CD4-positive, alpha-beta T cell treated with Interleukin-17A for 1 hour (primary cell): ENCODE data around the gene IL1RAPL2.
"Not testable (repeated sequence)": the region's sequence is repeated elsewhere in the genome, so short reads cannot be mapped to it uniquely, and the experiment has no call there.

Experiments used
- DNase-seq: peaks from one replicate; pipeline ENCODE4 v3.0.0-alpha.2; 2020

Gene IL1RAPL2

DNA sequence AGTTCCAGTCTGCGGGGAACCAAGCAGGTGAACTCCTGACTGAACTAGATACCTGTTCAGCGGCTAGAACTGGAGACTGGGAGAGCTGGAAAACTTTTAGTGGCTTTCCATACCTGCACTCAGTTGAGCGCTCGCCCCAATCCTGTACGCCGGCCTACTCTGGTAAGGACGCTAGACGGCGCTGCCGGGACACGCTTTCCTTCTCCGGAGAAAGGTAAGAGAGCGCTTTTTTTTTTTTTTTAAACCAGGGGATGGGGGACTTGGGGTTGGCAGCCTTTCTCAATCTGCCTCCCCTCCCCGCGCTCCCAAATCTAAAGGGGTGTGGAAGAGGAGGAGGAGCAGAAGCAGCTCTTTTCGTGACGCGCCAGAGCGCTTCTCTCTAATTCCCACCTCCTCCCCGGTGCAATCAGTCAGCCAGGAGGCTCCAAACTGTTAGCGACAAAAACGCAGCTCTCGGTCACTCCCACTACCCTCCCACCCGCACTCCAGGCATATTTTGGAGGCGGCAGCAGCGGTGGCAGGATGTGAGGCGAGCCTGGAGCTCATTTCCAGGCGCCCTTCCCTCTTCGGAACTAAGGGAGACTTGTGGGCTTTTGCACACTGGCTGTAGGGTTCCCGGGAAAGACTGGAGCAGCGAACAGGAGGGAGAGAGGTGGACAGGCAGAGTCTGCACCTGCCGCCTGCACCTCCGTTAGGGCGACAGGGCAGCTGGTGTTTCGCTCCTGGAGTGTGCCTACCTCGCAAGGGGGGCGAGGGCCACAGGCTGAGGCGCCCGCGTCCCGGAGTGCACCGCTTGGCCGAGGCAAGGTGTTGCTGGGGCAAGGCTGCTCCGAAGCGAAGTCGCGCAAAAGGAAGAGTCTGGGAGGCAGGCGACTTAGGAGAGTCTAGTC lies at the start of gene IL1RAPL2:
TSS of gene IL1RAPL2 (plus strand) at position 409 of the 890 bp plus-strand sequence.
- no peak for DNase-seq

DNA sequence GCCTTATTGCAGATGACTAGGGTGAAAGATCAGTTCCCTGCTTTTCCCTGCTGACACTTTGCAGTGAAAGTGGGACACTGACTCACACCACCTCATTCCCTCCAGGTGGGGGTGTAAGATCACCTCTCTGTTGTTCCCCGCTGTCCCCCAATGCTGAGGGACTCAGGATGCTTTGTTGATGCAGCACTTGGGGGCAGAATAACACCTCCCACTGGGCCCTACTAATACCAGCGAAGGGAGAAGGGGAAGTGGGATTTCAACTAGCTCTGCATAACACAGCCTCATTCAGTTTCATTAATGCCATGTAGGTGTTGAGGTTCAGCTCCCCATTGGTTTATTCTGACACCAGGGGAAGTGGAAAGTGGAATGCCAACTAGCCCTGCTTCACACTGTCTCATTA lies 43.6 kb upstream of the IL1RAPL2 start:
- DNase-seq, result no peak

DNA sequence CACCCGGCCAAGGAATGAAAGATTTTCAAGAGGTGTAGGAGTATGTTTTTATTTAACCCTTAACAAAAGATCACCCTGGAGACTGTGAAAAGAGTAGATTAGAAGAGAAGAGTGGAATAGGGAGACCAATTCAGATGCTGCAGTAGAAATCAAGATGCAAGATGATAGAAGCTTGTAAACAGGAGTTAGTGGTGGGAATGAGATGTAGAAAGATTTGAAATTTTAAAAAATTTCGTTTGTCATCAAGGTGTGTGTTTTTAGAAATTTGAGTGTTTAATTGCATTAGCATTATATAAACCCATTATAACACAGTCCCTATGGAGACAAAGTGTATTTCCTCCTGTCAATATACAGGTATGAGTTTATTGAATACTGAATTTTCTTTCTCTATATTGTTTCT lies 42.1 kb upstream of the IL1RAPL2 start:
- DNase-seq, result no peak

DNA sequence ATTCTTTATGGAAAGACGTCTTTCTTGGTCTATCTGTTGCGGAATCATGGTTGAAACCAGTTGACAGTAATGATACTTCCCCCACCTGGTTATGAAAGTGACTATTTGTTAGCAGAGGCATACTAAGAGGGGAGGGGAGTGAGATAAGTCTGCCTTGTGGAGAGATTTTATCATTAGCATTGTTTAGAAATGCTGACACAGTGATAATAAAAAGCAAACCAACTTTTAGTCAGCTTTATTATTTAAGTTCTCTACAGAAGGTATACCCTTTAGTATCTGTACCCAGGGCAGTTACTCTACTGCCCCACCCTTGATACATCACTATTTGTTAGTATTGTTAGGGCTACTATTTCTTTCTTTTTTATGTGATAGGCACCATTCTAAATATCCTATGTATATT lies 26.9 kb upstream of the IL1RAPL2 start:
- no peak for DNase-seq

DNA sequence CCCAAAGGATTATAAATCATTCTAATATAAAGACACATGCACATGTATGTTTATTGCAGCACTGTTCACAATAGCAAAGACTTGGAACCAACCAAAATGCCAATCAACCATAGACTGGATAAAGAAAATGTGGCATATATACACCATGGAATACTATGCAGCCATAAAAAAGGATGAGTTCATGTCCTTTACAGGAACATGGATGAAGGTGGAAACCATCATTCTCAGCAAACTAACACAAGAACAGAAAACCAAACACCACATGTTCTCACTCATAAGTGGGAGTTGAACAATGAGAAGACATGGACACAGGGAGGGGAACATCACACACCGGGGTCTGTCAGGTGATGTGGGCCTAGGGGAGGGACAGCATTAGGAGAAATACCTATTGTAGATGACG lies 23.6 kb upstream of the IL1RAPL2 start:
- not testable (repeated sequence) for DNase-seq

DNA sequence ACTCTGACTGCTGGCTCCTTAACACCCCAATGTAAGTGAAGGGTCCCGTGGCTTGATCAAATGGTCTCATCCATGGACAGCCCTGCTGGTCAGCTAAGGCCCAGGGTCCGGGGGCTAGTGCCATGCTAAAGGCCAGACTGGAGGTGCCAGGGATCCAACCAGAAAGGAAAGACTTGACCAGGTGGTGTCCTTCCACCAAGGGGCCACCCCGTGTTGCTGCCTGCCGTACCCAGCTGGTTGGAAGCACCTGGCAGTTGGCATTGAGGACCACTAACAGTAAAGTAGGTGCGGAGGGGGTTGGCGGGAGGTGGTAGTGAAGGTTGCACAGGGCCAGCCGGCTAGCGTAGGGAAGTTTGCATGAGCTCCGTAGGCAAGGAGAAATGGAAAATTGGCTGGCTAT lies 1.7 kb upstream of the IL1RAPL2 start:
- DNase-seq, result no peak

DNA sequence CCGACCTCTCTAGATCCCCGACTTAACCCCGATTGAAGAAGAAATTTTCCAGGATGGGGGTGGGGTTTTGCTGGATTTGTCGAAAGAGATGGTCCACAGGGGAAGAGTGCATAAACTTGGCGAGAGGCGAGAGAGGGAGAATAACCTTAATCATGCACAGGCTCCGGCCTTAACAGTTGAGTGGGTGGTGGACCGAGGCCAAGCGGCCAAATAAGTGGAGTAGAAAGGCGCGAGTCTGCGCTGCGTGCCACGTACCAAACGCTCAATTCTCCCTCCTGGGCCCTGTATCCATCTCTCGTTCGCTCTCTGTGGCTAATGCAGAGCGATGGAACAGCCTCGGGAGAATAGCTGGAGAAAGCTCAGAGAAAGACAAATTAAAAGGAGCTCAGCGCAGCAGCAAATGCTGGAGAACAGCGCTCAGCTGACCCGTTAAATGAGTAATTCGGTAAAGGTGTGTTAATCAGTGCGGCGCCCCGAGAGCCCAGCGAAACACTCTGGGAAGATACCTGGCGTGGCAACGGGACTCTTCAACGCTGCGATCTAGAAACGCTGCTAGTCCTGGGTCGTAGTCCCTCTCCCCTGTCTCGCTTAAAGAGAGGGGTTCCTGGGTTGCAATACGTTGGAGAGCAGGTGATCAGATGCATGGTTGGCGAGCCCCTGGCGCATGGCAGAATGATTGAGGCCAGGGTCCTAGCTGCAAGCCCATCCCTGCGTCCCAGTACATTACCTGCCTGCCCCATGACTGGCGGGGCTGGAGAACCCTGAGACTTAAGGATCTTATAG lies 887 bp upstream of the IL1RAPL2 start:
- no peak for DNase-seq

DNA sequence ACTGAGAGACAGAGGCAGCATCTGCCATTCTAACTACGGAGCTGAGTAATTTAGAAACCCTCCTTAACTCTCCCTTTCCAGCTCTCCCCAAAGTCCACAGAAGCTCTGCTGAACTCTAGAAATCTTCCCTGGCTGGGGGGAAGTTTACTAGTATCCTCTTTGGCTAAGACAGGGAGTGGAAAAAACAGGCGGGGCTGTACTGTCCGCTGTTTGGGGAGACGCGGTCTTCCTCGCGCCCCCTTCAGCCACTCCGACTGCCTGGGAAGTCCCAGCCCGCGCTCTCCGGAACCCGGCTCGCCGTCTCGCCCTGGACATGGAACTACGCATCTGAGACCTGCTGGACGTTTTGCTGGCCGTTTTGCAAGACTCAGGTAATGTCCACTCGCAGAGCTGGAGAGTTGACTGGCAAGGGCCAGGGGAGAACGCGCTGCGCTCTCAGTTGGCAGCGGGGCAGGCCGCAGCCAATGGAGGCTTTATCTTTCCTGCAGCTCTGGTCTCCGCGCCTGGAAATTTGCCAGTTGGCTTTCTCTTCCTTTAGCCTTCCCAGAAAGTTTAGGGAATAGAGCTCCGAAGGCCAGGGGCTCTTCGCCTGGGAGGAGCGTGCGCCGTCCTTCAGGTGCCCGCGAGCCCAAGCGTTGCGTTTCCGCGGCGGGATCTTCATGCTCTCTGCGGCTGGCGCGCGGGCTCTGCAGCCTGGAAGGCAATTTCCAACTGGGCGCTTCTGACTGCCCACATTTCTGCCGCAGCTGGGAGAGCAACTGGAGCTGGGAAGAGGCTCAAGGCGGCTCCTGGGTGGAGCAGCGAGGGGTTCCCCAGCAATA lies 892 bp downstream of the IL1RAPL2 start:
- no peak for DNase-seq

DNA sequence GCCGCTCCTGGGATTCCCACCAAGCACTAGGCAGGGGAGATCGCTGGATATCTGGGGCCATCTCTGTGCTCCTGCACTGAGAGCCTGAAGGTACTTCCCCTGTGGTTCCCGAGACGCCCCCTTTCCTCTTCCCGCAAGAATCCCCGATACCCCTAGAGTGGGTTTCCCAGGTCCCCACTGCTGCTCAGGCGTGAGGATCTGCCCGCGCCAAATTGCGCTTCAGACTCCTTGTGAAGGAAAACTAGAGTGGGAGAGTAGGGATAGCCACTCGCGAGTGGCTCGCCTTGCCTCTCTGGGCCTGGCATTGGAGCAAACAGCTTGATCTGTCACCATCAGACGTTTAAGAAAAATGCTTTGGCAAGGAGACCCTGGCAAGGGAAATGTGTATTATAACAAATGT lies 1.5 kb downstream of the IL1RAPL2 start:
- DNase-seq, result no peak

DNA sequence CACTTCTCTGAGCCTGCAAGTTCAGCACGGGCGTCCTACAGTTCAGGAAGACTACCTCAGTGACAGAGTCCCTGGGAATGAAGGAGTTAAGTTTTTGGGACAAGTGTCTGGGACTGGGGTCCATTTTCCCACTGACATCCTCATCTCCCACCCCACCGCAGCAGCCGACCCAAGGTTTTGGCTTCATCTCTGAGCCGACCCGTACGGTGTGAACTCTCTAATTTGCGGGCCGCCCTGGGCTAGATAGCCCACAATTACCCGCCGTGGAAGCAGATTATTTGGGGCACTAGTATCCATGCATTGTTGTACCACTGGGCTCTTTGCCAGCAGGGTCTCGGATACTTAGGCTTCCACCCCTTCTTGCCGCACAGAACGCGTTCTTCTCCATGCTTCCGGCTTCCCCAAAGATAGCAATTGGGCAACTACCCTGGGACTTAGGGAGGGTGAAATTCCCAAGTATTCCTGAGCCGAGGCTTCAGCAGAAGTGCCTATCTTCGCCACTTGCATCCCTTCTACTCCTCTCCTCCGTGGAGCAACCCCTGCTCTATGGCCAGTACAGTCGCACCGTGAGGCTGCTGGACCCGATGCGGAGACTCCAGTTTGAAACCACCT lies 2.4 kb downstream of the IL1RAPL2 start:
- no peak for DNase-seq

DNA sequence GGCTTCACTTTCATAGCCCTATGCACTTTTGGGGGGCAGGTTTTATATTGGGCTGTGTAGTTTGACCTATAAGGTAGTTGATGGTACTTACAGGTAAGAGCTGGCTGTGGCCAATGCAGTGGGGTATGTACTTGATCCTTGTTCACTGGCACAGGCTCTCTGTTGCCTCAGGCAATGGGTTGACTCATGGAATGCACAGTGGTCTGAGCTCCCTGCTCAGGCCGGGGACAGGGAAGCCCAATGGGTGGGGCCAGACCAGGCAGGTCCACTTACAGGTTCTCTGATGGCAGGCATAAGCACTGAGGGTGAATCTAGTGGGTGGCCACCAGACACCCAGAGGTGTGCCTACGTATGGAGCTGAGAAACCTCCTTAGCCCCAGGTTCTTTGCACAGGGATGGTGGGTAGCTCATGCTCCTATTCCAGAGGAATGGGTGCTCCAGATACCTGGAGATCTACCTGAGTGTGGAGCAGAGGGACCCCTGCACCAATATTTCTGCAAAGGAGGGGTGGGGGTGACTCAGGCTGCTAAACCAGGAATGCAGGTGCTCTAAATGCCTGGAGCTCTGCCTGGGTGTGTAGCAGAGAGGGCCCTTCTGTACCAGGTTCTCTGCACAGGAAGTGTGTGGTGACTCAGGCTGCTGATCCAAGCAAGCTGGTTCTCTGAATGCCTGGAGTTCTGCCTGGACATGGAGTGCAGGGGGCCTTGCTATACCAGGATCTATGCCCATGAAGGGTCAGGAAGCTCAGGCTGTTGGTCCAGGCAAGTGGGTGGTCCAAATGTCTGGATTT lies 52.3 kb downstream of the IL1RAPL2 start:
- no peak for DNase-seq

DNA sequence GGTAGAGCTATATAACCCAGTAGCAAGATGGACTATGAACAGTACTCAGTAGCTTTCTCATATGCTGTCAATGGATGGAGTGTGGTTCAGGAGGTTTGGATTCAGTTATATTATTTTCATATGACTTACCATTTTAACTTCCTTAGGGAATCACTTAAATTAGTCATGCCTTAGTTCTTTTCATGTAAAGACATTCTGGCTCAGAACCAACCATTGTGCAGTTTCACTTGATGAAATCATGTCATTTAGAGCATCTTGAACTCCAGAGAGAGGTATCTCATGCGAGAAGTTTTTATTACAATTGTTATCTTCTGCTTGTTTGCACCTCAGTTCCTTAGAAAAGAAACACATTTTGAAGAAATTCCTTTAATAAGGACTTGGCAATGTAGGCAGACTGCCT lies 55.8 kb downstream of the IL1RAPL2 start:
- DNase-seq, result no peak

DNA sequence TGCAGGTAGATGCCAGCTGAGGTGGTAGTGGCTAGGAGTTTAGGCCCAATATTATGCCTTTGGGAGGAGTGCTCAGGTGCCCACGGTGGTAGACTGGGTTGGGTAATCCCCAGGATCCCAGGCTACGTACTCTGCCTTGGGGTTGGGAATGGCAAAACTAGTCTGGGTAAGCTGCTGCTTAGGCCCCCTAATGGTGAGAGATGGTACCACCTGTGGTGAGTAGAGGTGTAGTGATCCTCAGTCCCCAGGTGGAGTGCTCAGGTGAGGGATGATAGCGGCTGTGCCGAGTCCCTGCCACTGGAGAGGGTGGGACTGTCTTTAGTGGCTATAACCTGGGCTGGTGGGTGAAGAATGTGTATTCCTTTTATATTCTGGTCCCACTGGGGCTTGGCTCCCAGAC lies 75.2 kb downstream of the IL1RAPL2 start:
- no peak for DNase-seq

DNA sequence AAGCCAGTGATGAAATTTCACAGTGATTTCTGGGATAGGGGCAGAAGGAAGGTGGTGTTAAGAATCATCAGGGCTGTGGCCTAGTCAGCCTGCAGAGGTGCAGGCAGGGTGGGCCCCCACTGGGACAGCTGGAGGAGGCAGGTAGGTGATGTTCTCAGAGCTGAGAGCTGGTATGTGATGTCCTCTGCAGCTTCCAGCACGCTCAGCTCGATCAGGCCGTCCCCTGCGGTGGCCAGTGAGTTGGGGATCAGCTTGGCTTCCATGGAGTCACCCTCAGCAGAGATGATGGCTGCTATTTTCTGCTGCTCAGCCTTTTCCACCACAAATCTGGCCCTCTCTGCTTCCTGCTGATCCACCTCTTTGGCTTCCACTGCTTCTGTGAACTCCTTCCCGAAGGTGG lies 81.1 kb downstream of the IL1RAPL2 start:
- DNase-seq, result no peak

DNA sequence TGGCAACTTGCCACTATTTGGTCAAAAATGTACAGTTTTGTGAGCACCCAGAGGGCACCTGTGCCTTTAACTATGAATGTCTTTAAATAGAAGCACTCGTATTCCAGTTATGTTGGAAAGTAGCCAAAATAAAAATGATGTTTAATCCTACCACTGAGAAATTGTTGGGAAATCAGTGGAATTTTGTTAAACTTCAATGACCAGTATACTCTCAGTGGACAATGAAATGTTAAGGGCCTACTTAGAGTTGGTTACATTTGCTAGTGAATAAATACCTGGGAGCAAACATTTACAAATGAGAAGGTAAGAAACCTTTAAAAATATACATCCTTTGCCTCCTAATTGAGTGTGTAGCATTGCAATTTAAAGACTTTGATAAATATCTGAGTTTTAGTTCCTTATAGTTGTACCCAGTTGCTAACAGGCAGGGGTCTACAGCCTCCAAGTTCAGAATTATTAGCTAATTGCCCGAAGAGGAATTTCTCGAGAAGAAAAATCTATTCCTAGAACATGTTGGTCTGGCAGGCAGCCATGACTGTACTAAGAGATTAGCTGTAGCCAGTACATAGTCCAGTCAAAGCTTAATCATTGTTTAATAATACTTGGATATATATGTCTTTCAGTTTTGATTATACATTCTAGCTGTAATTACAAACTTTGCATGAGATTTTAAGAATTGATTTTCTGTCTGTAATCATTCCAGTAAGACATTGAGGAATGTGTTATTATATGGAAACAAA lies 93.2 kb downstream of the IL1RAPL2 start:
- no peak for DNase-seq

DNA sequence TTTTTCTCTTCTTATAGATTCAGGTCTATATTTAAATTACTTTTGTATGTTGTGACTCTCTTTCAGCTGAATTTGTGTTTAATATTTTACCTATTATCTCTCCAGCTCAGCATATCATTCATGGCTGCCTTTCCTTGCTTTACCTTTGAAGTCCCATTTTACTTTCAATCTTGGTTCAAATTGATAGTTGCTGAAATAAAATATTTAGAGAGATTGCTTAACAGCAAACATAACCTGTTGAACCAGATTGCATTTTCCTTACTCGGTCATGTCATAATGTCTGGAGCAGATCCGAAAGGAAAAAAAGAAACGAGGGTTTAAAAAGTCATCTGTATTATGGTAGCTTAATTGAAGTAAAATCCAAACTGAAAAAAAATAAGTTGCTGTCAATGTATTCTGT lies 94.1 kb downstream of the IL1RAPL2 start:
- DNase-seq, result no peak

DNA sequence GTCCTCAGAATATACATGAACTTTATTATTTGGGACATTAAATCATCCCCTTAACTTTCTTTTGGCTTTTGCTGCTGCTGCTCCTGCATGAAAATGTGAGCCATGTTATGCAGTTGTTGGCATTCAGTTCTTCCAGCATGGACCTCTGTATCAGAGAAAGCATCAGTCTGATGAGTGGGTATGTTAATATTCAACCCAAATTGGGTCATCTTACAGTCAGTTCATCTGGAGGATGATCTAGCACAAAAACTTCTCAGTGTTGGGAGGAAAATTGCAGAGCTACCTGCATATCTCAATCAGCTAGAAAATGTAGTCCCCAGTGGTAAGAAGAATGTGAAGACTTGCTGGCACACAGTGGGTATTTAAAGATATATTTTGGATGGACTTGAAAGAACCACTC lies 96.7 kb downstream of the IL1RAPL2 start:
- DNase-seq, result no peak

DNA sequence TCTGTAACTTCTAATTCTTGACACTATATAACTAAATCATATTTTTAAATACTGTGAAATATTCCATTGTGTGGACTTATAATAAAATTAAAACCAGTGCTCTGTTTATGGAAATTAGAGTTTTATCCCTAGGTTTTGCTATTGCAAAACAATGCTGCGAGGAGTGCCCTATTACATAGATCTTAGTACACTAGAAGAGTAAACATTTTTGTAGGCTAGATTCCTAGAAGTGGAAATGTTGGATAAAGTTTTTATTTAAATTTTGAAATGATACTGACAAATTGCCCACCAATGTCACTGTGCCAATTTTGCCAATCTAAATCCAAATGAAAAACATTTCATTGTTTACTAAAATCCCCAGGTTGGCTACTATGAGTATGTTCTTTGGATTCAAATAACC lies 99.7 kb downstream of the IL1RAPL2 start:
- DNase-seq, result no peak

DNA sequence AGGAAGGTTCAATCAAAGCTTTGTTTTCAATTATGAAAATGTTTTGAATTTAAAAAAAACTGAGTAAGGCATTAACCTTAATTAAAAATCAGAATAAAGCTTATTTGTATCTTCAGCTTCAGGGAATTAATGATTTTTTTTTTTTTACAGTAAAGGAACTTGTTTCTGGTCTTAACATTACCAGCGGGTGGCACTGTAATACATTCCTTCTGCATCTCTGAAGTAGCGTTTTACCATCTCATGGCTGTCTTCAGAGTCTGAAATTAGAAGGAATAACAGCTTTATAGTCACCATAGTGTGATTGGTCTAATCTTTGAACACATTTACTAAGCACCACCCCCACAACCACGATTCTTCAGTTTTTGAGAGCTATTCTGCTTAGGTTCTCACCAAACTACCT lies 102.6 kb downstream of the IL1RAPL2 start:
- no peak for DNase-seq

DNA sequence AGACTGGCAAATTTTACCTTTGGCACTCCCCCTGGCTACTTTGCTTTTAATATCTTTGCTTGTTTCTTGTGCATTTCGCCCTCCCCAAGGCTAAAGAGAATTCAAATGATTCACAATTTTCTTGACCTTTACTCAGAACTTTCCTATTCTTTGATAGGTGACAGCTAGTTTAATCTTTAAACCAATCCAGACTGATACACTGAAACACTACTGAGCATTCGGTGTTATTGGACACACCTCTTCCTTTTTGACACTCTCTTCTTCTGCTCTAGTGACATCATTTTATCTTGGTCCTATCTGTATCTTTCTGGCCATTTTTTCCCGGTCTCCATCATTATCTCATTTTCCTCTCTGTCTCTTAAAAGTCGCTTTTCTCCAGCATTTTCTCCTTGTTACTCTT lies 103.1 kb downstream of the IL1RAPL2 start:
- DNase-seq, result no peak

DNA sequence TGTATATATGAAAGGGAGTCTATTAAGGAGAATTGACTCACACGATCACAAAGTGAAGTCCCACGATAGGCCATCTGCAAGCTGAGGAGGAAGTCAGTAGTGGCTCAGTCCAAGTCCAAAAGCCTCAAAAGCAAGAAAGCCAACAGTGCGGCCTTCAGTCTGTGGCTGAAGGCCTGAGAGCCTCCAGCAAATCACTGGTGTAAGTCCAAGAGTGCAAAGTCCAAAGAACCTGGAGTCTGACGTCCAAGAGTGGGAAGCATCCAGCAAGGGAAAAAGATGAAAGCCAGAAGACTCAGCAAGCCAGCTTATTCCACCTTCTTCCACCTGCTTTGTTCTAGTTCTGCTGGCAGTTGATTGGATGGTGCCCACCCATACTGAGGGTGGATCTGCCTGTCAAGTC lies 104.1 kb downstream of the IL1RAPL2 start:
- no peak for DNase-seq
